SH-SY5Y (cell line): Measurements from ENCODE around the gene ZC3HAV1.

Experiments
- GATA2 ChIP-seq: IDR thresholded peaks from 2 replicates; pipeline ENCODE4 v1.6.1; 2011; ENCODE audit warnings: mild to moderate bottlenecking, low read depth, low read length
- GATA3 ChIP-seq: IDR thresholded peaks from 2 replicates; pipeline ENCODE4 v1.6.1; 2011; ENCODE audit warnings: low read depth, mild to moderate bottlenecking, low read length, moderate library complexity

- TF ChIP-seq GATA3 (no peak), GATA2 (no peak)
Observed at GRCh38 chr7:139026551-139026950, 83.0 kb downstream of the ZC3HAV1 start.
